MM.1S (cell line): ENCODE data around the gene COL2A1.

Experiments used
- DNase-seq: peaks from one replicate; pipeline ENCODE4 v3.0.0-alpha.2; 2015
- H2AFZ ChIP-seq: fragments of 300-600 bp; sonication (generic); 2 replicates; pipeline ENCODE4 v1.6.0; 2016; ENCODE audit warnings: antibody characterized with exemption, low read length
- H3F3A ChIP-seq: fragments of 300-600 bp; sonication (generic); 2 replicates; pipeline ENCODE4 v1.6.1; 2016; ENCODE audit warnings: mild to moderate bottlenecking, antibody characterized with exemption, low read length, moderate library complexity, mixed read lengths; ENCODE audit not compliant: insufficient read depth
- H3K27ac ChIP-seq: fragments of 300-600 bp; sonication (generic); 2 replicates; pipeline ENCODE4 v1.5.1; 2016; ENCODE audit warnings: mild to moderate bottlenecking, low read length
- H3K27me3 ChIP-seq: fragments of 300-600 bp; sonication (generic); replicated peaks from 2 replicates; pipeline ENCODE4 v1.6.0; 2016; ENCODE audit warnings: low read length; ENCODE audit not compliant: insufficient read depth
- H3K36me3 ChIP-seq: fragments of 300-600 bp; sonication (generic); replicated peaks from 2 replicates; pipeline ENCODE4 v1.6.1; 2016; ENCODE audit warnings: mild to moderate bottlenecking, low read length, mixed read lengths; ENCODE audit not compliant: insufficient read depth
- H3K4me1 ChIP-seq: fragments of 300-600 bp; sonication (generic); 2 replicates; pipeline ENCODE4 v1.6.1; 2016; ENCODE audit warnings: low read length, mixed read lengths
- H3K4me2 ChIP-seq: fragments of 300-600 bp; sonication (generic); 2 replicates; pipeline ENCODE4 v1.6.0; 2016; ENCODE audit warnings: low read depth, low read length
- H3K4me3 ChIP-seq: fragments of 300-600 bp; sonication (generic); 2 replicates; pipeline ENCODE4 v1.5.1; 2016; ENCODE audit warnings: low read length, mixed read lengths
- H3K79me2 ChIP-seq: fragments of 300-600 bp; sonication (generic); 2 replicates; pipeline ENCODE4 v1.6.1; 2016; ENCODE audit warnings: mixed run types, low read length, mixed read lengths
- H3K9ac ChIP-seq: fragments of 300-600 bp; sonication (generic); 2 replicates; pipeline ENCODE4 v1.6.1; 2016; ENCODE audit warnings: low read length, mixed read lengths
- H3K9me2 ChIP-seq: fragments of 300-600 bp; sonication (generic); replicated peaks from 2 replicates; pipeline ENCODE4 v1.6.1; 2016; ENCODE audit warnings: mild to moderate bottlenecking, low read length, mixed read lengths; ENCODE audit not compliant: insufficient read depth
- H3K9me3 ChIP-seq: fragments of 300-600 bp; sonication (generic); replicated peaks from 2 replicates; pipeline ENCODE4 v1.6.1; 2016; ENCODE audit warnings: mild to moderate bottlenecking, low read length, mixed read lengths; ENCODE audit not compliant: insufficient read depth
- H4K20me1 ChIP-seq: fragments of 300-600 bp; sonication (generic); 2 replicates; pipeline ENCODE4 v1.6.1; 2016; ENCODE audit warnings: mild to moderate bottlenecking, low read length, moderate library complexity, mixed read lengths; ENCODE audit not compliant: insufficient read depth
- CTCF ChIP-seq: fragments of 300-600 bp; sonication (generic); IDR thresholded peaks from 2 replicates; pipeline ENCODE4 v1.5.1; 2016; ENCODE audit warnings: antibody characterized with exemption, low read length, mixed read lengths
- EZH2 ChIP-seq: fragments of 300-600 bp; sonication (generic); optimal IDR thresholded peaks from 2 replicates; pipeline ENCODE3; 2017; ENCODE audit warnings: low read depth, mild to moderate bottlenecking, antibody characterized with exemption, low read length, mixed read lengths
- EZH2phosphoT487 ChIP-seq: fragments of 300-600 bp; sonication (generic); IDR thresholded peaks from 2 replicates; pipeline ENCODE4 v1.6.1; 2018; ENCODE audit warnings: antibody characterized with exemption, low read length

The COL2A1 gene

GRCh38 chr12:48038085-48038484 lies 33.8 kb upstream of the COL2A1 start:
- Histone ChIP-seq H4K20me1 (no peaks in the 10 kb centered on the region), H2AFZ (no peak overlapping the region), H3K9me3 (no peaks in the 10 kb centered on the region), H3K9ac (no peak overlapping the region), H3K27me3 (no peaks in the 10 kb centered on the region), H3K27ac (no peak overlapping the region), H3K79me2 (no peaks in the 10 kb centered on the region), H3K36me3 (no peaks in the 10 kb centered on the region), H3F3A (no peaks in the 10 kb centered on the region), H3K4me2 (no peak overlapping the region), H3K4me3 (no peak overlapping the region), H3K4me1 (no peaks in the 10 kb centered on the region), H3K9me2 (no peaks in the 10 kb centered on the region)
- DNase-seq: no peak
- no peak for TF ChIP-seq EZH2phosphoT487

GRCh38 chr12:48037267-48037915 lies 33.1 kb upstream of the COL2A1 start:
- Histone ChIP-seq H2AFZ (no peak overlapping the region), H3K79me2 (no peaks in the 10 kb centered on the region), H4K20me1 (no peaks in the 10 kb centered on the region), H3K36me3 (no peaks in the 10 kb centered on the region), H3K4me1 (no peaks in the 10 kb centered on the region), H3F3A (no peaks in the 10 kb centered on the region), H3K4me2 (no peak overlapping the region), H3K9ac (no peak overlapping the region), H3K9me3 (no peaks in the 10 kb centered on the region), H3K9me2 (no peaks in the 10 kb centered on the region), H3K4me3 (no peak overlapping the region), H3K27ac (no peak overlapping the region), H3K27me3 (no peaks in the 10 kb centered on the region)
- no peak for TF ChIP-seq EZH2
- TF ChIP-seq EZH2phosphoT487: no peak
- no peak for TF ChIP-seq CTCF
- no peak for DNase-seq

- TF ChIP-seq EZH2phosphoT487 (no peak), CTCF (no peak), EZH2 (no peak)
- DNase-seq: no peak
- Histone ChIP-seq H3K27me3 (no peaks in the 10 kb centered on the region), H3K36me3 (no peaks in the 10 kb centered on the region), H3K4me1 (no peaks in the 10 kb centered on the region), H3K9me3 (no peaks in the 10 kb centered on the region), H3K4me2 (no peak overlapping the region), H3K27ac (no peak overlapping the region), H3K79me2 (no peaks in the 10 kb centered on the region), H3F3A (no peaks in the 10 kb centered on the region), H4K20me1 (no peaks in the 10 kb centered on the region), H3K9ac (no peak overlapping the region), H2AFZ (no peak overlapping the region), H3K9me2 (no peaks in the 10 kb centered on the region), H3K4me3 (no peak overlapping the region)
Observed at GRCh38 chr12:48036818-48037217, 32.5 kb upstream of the COL2A1 start.
